GM10248 (cell line): ENCODE results near the gene SLC1A2.

Source experiments
- CTCF ChIA-PET: fragments of 300-600 bp; sonication (Branson Sonifier 250); formaldehyde crosslinking; extraction: SDS; loops from one replicate; lab custom pipeline; 2021; ENCODE audit warnings: antibody characterized with exemption; lab: Yijun Ruan, JAX
- POLR2A ChIA-PET: fragments of 350-650 bp; sonication (Branson Sonifier 250); formaldehyde crosslinking; extraction: SDS; loops from one replicate; lab custom pipeline; 2020; ENCODE audit warnings: antibody characterized with exemption; lab: Yijun Ruan, JAX
- DNase-seq: peaks from one replicate; pipeline ENCODE4 v3.0.0; 2012; ENCODE audit errors: extremely low spot score
- CTCF ChIP-seq: IDR thresholded peaks from 2 replicates; pipeline ENCODE4 v1.5.1; 2012; ENCODE audit warnings: mild to moderate bottlenecking, low read depth; ENCODE audit errors: extremely low read depth, missing control alignments, control extremely low read depth

SLC1A2 gene

DNA sequence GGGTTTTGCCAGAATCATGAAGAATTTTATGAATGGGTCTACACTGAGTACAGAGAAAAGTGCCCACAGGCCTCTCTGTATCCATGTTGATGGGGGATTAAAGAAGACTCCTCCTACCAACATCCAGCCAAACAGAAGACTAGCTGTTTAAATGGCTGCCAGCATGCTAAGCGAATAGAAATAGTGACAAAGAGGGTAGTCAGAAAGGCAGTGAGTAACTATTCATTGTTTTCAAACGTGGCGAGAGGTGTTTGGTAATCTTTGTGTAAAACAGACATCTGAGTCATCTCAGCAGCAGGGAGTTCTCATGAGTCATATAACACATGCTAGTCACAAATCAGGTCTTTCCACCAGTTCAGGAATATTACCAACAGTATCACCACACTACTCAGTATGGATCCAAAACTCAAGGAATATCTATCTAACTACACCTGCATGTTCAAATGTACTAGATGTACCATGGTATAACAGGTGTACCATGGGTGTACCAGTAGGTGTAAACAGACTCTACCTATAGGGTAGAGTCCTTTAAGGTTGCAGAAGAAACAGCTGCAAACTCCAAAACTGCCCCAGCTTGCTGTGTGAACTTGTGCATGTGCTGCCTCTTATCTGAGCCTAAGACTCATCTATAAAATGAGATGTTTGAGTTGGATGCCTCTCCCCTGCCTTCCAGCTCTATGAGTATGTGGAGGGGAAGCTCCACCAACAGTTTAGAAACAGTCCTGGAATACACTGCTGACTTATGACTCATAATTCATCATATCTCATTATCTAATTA, 82.0 kb downstream of the SLC1A2 start:
- no peak for DNase-seq
- POLR2A ChIA-PET, result no interaction called here
- CTCF ChIA-PET, result interaction anchor here (1.2 to 3.3 kb wide), 3 partner anchors 13 to 48 kb away, joined by 3 to 10 read pairs (median 4); no protein-coding TSS in a partner anchor
- no peak for TF ChIP-seq CTCF

DNA sequence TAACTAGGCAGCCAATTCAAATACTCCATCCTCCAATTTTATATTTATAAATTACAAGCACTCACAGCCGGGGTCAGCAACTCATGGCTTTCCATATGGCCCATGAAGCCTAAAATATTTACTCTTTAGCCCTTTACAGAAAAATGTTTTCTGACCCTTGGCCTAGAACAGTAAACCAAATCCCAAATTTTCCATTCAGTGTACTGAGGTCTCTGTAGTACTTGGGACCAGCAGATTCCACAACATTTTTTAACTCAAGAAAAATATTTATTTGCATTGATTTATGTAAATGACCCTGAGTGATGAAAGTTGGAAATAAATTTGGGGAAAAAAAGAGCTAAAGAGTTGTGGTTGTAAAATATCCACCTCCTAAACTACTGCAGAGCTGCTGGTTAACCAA, 82.6 kb downstream of the SLC1A2 start:
- no peak for TF ChIP-seq CTCF
- no peak for DNase-seq
- CTCF ChIA-PET, result interaction anchor here (1.2 to 3.3 kb wide), 3 partner anchors 14 to 49 kb away, joined by 3 to 10 read pairs (median 4); no protein-coding TSS in a partner anchor
- POLR2A ChIA-PET, result no interaction called here

GRCh38 chr11:35335226-35335625, 84.1 kb downstream of the SLC1A2 start:
- no peak for TF ChIP-seq CTCF
- POLR2A ChIA-PET, result no interaction called here
- DNase-seq, result no peak
- CTCF ChIA-PET, result interaction anchor here (0.9 to 3.3 kb wide), 8 partner anchors 13 to 54 kb away, joined by 3 to 13 read pairs (median 3); no protein-coding TSS in a partner anchor

- CTCF ChIA-PET, result interaction anchor here (0.9 to 3.3 kb wide), 10 partner anchors 12 to 57 kb away, joined by 3 to 13 read pairs (median 3); no protein-coding TSS in a partner anchor
- POLR2A ChIA-PET, result no interaction called here
- TF ChIP-seq CTCF, result no peak
Observed at GRCh38 chr11:35334385-35335090, 84.8 kb downstream of the SLC1A2 start.

GRCh38 chr11:35332524-35332923, 86.8 kb downstream of the SLC1A2 start:
- POLR2A ChIA-PET, result no interaction called here
- no peak for DNase-seq
- CTCF ChIA-PET, result interaction anchor here (1.6 to 3.2 kb wide), 5 partner anchors 10 to 59 kb away, joined by 4 to 13 read pairs (median 6); no protein-coding TSS in a partner anchor
- TF ChIP-seq CTCF, result no peak

More at GRCh38 chr11:35334385-35335090, 84.8 kb downstream of the SLC1A2 start:
- DNase-seq, result peak; percentile 47

DNA sequence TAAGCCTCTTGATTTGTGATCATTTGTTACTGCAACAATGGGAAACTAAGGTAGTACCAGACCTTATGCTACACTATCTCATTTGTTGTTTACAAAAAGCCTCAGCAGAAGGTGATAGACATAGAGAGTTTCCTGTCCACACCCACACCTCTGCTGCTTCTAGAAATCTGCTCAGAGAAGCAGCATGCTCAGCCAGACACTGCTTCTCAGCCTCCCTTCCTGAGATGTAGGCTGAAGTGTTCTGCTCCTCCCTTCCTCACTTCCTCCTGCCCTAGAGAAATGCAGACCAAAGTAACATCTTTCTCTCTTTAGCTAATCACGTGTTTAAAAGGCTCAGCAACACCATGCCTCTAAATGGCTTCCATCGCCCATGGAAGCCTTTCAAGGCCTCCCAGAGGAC, 88.4 kb downstream of the SLC1A2 start:
- CTCF ChIA-PET, result interaction anchor here (0.8 to 4.0 kb wide), 7 partner anchors 8 to 61 kb away, joined by 3 to 22 read pairs (median 6); no protein-coding TSS in a partner anchor
- TF ChIP-seq CTCF, result no peak
- DNase-seq, result peak; percentile 22
- POLR2A ChIA-PET, result no interaction called here
